Right ventricle myocardium inferior (tissue), 1 donor: ENCODE data around the gene LEF1. TPM values are rescaled to one million over a fixed set of nuclear protein-coding genes. Genes with fewer than 3 reads are reported as not detected.

Source experiments
- ATAC-seq: fragments of 200-7000 bp; cut with Tn5 transposase; one replicate; pipeline ENCODE4 v1.9.1; 2020; ENCODE audit warnings: mild to moderate bottlenecking, moderate library complexity
- DNase-seq: peaks from one replicate; pipeline ENCODE4 v3.0.0; 2021; ENCODE audit errors: missing footprints
- intact Hi-C: fragments of 100-400 bp; cut with DNase I; formaldehyde crosslinking; loops from one replicate; pipeline ENCODE4 v1.11.0; 2022
- total RNA-seq: library from RNA; stranded (reverse); fragmentation: NEBNext Ultra II Directional; extraction: Animal tissue kit (Norgen Biotek cat#: 25700); gene quantifications from one replicate; pipeline ENCODE4 v1.2.1, GENCODE V29; 2021
- donor health status: DM: no; HTN: yes; CAD: no; lungs with severe emphysema.

LEF1 gene
- total RNA-seq, 1 donor from 2014 or later = 0.32 TPM

DNA sequence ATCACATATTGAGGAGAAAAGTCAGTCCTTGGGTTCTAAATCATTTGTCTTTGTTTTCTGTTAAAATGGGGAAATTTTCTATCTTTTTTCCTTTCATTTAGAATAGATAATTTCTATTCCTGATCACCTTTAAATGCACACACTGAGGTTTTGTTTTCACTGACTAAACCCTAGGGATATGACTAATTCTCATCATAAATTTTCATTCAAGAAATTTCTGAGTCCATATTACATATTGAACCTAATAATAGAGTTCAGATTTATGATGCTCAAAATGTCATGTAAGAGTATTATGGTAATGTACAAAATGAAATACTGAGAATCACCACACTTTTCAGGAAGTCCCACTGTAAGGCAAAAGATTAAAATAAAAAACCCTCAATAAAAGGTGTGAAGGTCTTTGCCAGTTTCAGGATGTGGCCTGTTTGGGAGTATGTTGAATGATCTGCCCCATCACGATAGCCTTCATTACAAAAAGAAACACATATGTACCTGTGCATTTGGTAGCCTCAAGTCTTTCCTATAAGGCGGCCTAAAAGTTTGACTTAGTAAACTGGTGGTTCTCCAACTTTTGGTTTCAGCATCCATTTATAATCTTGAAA, 49.4 kb downstream of the LEF1 start:
- ATAC-seq (no peak), DNase-seq (no peak)
- intact Hi-C loops = no loop called here

DNA sequence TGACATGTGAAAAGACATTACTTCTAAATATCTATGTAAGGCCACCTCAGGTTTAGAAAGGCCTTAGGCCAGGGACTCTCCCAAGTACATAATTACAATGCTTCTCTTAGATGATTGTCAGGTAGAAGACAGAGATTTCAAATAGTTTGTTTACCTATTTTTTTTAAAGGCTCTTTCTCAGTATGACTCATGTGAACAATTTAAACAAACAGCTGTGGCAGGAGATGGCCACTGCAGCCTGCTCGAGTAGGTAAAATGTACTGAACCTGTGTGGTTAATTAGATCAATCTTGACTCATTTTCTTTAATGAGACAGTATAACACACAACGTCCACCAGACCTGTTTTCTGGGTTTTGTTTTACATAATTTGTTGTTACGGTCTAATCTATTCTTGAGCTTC, 50.2 kb downstream of the LEF1 start:
- DNase-seq (no peak), ATAC-seq (no peak)
- intact Hi-C loops = no loop called here

DNA sequence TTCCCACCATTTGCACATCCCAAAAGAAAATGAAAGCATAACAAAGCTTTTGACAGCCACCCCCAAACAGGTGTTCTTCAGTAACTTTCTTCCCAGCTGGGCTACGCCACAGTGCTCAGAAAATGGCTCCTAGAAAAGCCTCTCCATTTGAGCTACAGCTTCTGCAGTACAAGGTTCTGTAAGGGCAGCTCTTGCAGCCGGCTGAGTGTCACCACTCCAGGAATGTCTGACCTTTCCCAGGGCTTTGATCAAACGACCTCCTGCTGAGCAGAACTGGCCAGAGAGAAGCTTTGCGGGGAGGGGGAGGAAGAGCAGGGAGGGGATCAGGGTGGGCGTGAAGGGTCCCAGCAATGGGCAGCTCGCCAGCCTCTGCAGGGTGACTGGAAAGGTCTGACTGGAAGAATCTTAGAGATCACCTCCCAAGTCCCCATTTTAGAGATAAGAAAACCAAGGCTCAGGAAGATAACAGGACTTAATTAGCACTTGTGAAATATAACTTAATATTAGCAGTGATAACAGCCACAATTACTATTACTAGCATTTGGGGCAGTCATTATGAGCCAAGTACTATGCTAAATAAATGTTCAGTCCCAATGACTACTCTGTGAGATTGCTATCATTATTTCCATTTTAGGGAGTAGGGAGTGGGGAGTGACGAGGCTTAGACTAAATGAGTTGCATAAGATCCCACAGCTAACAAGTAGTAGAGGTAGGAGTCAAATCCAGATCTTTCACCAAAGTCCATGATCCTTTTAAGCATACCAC, 51.1 kb downstream of the LEF1 start:
- intact Hi-C loops = no loop called here
- ATAC-seq (no peak), DNase-seq (no peak)

DNA sequence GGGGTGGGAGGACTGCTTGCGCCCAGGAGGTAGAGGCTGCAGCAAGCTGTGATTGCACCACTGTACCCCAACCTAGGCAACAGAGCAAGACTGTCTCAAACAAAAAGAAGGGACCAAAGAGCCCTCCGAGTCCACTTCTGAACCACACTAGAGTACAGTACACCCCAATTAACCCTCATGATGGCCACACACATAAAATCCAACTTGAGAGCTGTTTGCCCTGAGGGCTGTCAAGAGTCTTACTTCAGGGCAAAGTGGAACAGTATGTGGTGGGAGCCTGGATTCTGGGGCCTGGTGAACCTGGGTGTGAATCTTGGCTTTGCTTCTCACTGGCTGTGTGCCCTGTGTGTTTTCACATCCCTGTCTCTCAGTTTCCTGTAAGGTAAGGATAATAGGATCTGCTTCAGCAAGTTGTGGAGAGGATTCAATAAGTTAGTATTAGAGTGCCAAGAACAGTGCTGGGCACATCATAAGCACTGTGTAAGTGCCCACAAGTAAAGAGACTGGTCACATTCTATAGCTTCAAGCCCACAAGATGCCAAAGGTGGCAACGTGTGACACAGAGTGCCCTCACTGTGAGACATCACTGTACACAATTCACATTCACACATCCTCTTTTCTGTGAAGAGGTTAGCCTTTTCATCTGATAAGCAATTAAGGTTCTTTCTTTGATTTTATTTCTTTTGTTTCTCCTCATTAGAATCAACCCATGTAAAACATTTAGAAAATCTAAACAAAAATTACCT, 52.1 kb downstream of the LEF1 start:
- ATAC-seq (no peak), DNase-seq (no peak)
- intact Hi-C loops = no loop called here

DNA sequence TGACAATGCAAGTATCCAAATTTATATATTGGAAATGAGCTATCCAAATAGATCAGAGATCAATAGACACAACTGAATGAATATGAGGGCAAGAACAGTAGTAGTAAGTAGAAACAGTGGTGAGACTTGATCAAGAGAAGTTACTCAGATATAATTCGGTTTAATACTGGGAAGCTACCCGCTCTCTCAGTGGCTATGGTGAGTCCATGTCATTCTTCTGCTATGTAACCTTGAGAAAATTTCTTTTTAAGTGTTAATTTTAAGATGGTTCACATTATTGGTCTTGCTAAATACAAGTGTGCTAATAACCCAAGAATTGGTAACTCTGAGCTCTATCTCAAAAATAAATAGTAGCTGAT, 53.6 kb downstream of the LEF1 start:
- intact Hi-C loops = no loop called here

DNA sequence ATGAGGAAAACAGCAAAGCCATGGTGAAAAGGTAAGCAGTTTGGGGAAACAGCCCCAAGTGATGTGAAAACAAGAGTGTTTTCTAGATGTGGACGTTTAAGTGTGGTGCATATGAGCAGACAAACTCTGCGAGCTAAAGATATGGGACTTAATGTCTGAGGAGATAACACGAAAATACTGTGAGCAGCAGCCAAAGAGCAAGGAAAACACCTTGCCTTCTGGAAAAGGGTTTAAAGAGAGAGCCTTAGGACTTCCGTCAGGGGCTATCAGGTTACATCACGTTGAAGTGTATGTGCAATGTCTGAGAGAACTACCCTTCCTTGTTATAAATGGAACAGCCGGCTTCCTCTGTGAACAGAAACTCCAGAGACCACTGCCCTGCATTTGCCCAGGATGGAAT, 54.2 kb downstream of the LEF1 start:
- no peak for ATAC-seq
- DNase-seq = no peak
- intact Hi-C loops = no loop called here

More for the DNA sequence above, 53.6 kb downstream of the LEF1 start:
- no peak for DNase-seq
- ATAC-seq = no peak

DNA sequence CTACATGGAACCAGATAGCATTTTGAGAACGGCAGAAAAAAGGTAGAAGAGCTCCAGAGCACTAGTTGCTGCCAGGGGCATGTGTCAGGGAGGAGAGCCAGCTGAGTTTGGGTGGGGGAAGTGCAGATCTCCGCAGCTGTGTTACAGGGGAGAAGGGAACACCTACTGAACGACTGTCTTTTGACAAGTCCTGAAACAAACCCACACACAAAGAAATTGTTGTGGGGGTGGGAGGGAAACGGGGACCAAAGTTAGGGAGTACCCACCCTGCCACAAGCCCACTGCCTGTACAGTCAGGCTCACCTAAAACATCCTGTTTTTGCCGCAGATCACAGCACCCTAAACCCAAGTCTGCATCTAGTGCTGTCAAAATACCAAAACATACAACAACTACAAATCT, 55.5 kb downstream of the LEF1 start:
- intact Hi-C loops = no loop called here
- no peak for ATAC-seq
- DNase-seq = no peak

DNA sequence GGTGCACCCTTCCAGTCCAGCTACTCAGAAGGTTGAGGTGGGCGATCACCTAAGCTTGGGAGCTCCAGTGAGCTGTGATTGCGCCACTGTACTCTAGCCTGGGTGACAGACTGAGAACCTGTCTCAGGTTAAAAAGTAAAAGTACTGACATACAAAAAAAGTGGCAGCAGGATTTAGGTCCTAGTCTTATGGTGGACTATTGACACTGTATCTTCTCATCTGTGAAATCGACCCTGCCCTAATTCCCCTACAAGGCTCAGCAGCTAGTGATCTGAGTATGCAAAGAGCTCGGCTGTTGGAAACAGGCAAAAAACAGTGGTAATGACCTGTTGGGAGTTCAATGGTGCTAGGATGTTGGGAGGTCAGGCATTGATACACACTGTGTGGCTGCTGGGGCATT, 57.0 kb downstream of the LEF1 start:
- ATAC-seq (no peak), DNase-seq (no peak)
- intact Hi-C loops = no loop called here

DNA sequence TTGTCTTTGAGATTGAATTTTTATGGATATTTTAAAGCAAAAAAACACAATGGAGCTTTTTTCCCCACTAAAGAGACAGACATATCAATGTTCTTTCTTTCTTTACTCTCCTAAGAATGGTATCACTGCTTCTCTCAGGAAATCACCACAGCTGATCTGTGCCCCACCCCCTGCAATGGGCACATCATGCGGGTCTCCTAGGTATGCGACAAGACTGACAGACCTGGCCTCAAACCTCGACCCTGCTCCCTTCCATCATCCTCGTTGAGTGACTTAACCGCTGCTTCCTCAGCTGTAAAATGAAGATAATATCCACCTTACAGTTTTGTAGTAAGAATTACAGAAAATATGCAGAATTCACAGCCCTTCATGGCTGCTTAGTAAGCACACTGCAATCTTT, 58.3 kb downstream of the LEF1 start:
- no peak for DNase-seq
- intact Hi-C loops = no loop called here
- no peak for ATAC-seq

DNA sequence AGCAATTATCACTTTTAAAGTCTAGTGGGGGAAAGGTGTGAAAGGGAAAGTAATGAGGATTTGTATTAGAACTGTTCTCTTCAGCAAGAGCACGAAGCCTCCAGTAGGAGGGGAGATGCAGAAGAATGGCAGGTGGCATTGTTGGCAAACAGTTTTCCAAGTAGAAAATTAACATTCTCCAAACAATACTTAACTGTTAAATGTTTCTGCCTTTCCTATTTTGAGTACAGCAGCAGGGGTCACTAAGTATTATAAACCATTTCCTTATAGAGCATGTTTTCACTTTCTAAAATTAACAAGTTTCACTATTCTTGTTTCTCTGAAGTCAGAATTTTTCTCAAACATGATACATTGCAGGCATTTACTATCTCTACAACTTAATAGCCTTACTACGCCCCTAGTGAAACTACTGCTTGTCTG, 58.7 kb downstream of the LEF1 start:
- intact Hi-C loops = no loop called here
- DNase-seq (no peak), ATAC-seq (no peak)

DNA sequence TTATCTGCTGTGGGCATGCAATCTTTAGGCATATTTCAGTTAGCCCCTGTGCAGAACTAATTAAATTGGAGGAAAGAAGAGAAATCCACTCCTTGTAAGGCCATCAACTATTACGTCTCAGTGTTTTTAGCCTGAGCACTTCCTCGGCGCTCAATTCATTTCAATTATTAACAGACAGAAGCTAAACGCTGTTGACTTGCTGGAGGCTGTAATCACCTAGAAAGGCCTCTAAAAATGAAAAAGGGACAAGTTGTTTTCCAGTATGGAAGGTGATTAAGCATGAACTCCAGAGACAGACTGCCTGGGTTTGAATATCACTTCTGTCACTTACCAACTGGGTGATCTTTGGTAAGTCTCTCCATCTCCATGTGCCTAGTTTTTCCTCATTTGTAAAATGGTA, 59.6 kb downstream of the LEF1 start:
- intact Hi-C loops = no loop called here
- DNase-seq (no peak), ATAC-seq (no peak)

DNA sequence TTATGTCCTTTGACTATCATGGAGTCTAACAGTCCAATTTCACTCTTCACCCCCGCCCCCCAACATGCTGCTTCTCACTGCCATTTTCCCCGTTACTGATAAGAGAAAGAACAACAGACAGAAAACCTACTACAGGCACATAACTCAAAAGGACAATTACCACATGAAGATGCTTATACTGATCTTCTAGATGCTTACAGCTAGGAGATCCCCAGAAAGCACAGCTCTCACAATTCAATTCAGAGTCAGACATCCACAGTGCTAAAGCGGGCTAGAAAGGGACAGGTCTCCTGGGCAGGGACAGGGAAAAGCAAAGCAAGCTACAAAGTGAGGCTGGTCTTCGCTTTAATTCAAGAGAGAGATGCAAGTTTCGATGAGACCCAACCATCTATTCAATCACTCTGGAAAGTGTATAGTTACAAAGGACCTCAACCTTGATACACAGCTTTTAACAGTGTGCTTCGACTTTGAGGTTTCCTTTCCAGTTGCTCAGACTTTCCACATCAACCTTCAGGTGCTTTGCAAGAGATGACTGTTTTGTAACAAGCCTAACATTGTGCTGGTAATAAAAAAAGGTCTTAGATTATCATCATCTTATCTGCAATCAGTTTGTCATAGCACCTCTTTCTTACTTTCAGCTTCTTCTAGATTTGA, 60.9 kb downstream of the LEF1 start:
- ATAC-seq (no peak), DNase-seq (no peak)
- intact Hi-C loops = no loop called here

DNA sequence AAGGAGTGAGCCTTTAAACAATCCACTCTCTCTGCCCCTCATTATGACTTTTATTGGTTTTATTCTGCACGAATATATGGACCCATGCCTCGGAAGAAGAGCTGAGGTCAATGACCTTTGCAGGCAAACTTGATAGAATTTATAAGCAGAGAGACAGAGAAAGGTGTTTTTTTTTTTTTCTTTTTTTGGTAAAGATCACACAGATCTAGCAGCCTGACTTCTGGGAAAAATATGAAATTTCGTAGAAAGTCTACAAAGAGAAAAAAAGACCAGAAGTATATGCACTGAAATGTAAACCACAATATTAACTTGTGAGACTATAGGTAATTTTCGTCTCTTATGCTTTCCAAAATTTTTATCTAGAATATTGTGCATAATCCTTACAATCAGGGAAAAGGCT, 61.6 kb downstream of the LEF1 start:
- DNase-seq = no peak
- no peak for ATAC-seq
- intact Hi-C loops = no loop called here

DNA sequence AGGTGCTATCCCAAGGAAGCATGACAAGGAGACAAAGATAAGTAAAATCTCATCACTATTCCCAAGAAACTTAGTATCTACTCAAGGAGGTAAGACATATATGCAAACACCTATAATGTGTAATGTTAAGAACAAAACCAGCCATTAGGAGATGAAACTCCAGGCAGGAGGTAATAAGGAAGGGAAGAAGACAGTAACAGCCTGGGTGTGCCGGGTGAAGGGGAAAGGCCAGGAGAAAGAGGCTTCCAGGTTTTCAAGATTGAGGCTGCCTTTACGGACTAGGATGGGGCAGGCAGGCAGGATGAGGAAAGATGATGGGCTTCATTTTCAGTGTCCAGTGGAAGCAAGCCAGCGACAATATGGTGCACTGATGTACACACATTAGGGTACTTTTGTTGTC, 62.5 kb downstream of the LEF1 start:
- ATAC-seq (no peak), DNase-seq (no peak)
- intact Hi-C loops = no loop called here

DNA sequence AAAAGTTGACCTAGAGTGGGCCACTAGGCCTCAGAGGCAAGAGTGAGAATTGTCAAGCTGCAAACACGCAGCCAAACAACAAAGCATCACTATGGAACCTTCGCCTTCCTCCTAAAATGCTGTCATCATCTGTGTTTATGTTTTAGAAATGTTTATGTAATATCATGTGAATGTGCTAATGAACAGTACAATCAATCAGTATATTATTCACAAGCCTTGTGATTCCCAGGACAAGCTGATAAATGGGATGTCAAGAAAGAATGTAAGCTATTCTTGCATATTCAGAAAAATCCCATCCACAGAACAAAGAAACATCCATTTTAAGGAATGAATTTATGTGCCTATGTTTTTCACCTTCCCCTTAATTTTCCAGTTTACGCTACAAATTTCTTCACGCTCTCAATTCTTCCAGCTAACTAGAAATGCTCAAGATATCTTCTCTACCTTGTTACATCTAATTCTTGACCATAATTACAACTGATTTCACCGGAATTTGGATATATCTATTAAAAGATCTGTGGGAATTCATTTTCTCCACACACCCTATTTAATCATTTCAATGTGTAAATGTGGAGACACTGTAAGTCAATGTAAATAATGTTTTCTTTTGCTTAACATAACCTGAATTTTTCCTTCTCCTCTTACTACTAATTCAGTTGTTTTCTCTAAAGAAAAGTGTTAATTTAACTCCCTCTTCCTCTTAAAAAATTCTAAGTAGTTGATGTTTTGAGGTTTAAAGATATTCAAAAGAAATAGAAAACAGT, 65.5 kb downstream of the LEF1 start:
- ATAC-seq = no peak
- intact Hi-C loops = no loop called here
- no peak for DNase-seq

DNA sequence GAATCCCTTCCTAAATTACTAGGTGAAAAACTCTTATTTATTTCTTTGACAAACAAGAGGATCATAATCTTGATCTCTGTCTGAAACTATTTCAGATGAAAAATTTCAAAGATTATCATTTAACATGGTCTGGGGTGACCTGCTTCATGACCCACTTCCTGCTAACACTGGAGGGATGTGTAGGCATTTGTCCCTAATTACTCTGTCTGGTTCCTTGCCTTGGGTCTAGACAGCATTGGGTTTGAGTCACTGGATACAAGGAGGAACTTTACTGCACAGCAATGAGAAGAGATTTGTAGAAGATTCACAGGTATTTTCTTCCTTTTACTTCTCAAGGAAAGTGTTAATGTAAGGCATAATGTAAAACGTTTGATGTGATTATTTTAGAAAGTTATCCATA, 67.9 kb downstream of the LEF1 start:
- DNase-seq (no peak), ATAC-seq (no peak)
- intact Hi-C loops = no loop called here

DNA sequence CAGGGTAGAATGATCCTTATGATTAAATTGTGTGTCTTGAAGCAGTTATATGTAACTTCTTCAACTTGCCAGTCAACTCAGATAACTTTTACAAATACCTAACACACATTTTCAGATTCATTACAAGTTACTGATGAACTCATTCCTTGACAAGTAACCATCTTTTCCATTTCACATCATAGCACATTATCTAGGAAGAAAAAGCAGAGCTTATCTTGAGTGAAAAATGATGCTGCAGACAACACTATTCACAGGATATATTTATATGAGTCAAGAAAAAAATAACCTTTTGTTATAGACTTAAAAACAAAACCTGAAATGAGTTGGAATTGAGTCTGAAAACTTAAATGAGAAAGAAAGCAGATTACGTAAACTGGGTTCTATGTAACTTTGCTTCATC, 68.9 kb downstream of the LEF1 start:
- no peak for ATAC-seq
- intact Hi-C loops = no loop called here
- DNase-seq = no peak

DNA sequence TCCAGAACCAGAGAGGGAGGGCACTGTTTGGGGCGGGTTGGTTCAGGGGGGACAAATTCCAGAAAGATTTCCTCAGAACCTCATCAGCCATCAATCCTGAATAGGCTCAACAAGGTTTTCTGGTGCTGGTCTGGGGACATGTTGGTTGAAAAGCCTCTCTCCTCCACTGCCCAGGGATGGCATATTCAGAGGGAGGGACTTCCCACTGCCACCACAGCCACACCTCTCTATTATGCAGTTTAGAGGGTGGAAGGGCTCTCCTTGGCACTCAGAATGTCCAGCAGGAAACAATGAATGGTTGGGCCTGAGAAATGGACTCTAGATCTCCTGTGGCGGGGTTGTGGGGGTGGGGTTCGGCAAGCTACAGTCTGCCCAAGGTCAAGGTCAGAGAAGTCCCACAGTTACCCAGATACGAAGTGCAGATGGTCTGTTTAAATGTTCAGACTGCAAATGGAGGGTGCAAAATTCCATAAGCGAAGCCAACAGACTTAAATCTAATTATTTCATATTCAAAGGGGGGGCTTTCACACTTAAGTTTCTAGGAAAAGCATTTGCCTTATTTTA, 70.7 kb downstream of the LEF1 start:
- DNase-seq (no peak), ATAC-seq (no peak)
- intact Hi-C loops = no loop called here
